Islet precursor cell (in vitro differentiated cells): ENCODE results near the gene TRIOBP.
"Not testable (repeated sequence)": the region's sequence is repeated elsewhere in the genome, so short reads cannot be mapped to it uniquely, and the experiment has no call there.

Experiments
- DNase-seq: peaks from one replicate; pipeline ENCODE4 v3.0.0-alpha.2; 2018

Gene TRIOBP

GRCh38 chr22:37782340-37783168 is 85.7 kb downstream of the TRIOBP start:
- DNase-seq = peak; percentile 91

- DNase-seq = peak; percentile 73
These were observed 88.1 kb downstream of the TRIOBP start for GRCh38 chr22:37784829-37785495.

GRCh38 chr22:37790234-37790633 is 93.4 kb downstream of the TRIOBP start:
- no peak for DNase-seq

GRCh38 chr22:37792494-37792893 is 95.6 kb downstream of the TRIOBP start:
- no peak for DNase-seq

- no peak for DNase-seq
These were observed 97.5 kb downstream of the TRIOBP start for GRCh38 chr22:37794376-37794775.

- DNase-seq = no peak
These were observed 99.2 kb downstream of the TRIOBP start for GRCh38 chr22:37796079-37796478.

- not testable (repeated sequence) for DNase-seq
These were observed 100.4 kb downstream of the TRIOBP start for GRCh38 chr22:37797259-37797658.

- no peak for DNase-seq
These were observed 101.1 kb downstream of the TRIOBP start for GRCh38 chr22:37797874-37798500.

- not testable (repeated sequence) for DNase-seq
These were observed 103.1 kb downstream of the TRIOBP start for GRCh38 chr22:37799979-37800378.

- no peak for DNase-seq
These were observed 105.1 kb downstream of the TRIOBP start for GRCh38 chr22:37801946-37802309.

- DNase-seq = peak; percentile 77
These were observed 105.7 kb downstream of the TRIOBP start for GRCh38 chr22:37802310-37803194.

- DNase-seq = no peak
These were observed 106.4 kb downstream of the TRIOBP start for GRCh38 chr22:37803195-37803638.

GRCh38 chr22:37803639-37804351 is 106.9 kb downstream of the TRIOBP start:
- DNase-seq = peak; percentile 53

- no peak for DNase-seq
These were observed 107.6 kb downstream of the TRIOBP start for GRCh38 chr22:37804352-37804880.

- DNase-seq = peak; percentile 96
These were observed 108.3 kb downstream of the TRIOBP start for GRCh38 chr22:37804881-37805809.

- DNase-seq = no peak
These were observed 109.0 kb downstream of the TRIOBP start for GRCh38 chr22:37805810-37806277.

- DNase-seq = peak; percentile 65
These were observed 109.8 kb downstream of the TRIOBP start for GRCh38 chr22:37806409-37807333.

- DNase-seq = peak; percentile 99
These were observed 110.8 kb downstream of the TRIOBP start, which contains the start of gene GCAT for GRCh38 chr22:37807410-37808293. Gene GCAT, plus strand, starts transcription at chr22:37807934. Its CDS starts 34 bp downstream, at chr22:37807968.
